GM18499 (cell line): ENCODE results near the gene ZDHHC11B.
"Not testable (repeated sequence)": the region's sequence is repeated elsewhere in the genome, so short reads cannot be mapped to it uniquely, and the experiment has no call there.

ENCODE experiments used
- ATAC-seq: cut with Tn5 transposase; IDR thresholded peaks from one replicate; pipeline ENCODE4 v1.9.1; 2021; ENCODE audit warnings: moderate number of reproducible peaks; ENCODE audit not compliant: insufficient read depth, unreplicated experiment

Gene ZDHHC11B

DNA sequence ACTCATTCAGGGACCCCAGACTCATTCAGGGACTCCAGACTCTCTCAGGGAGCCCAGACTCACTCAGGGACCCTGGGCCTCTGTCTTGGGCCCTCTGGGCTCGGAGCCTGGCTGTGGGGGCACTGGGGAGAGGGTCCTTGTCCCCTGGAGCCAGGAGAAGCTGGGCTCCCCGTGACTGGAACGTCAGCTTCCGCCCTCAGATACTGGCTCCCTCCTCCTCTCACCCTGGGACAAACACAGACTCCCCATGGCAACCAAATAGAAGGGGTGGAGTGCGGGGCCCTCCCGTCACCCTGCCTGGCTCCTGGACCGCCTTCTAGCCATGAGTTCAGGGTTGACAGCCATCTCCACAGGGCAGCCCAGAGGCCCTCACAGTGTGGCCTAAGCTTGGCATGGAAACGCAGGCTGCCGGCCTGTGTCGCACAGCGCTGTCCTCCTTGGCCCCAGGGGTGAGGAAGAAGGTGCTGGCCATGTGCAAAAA, 27.6 kb downstream of the ZDHHC11B start:
- no peak for ATAC-seq

GRCh38 chr5:756171-756570, 28.4 kb downstream of the ZDHHC11B start:
- ATAC-seq = no peak

- not testable (repeated sequence) for ATAC-seq
Observed at GRCh38 chr5:754143-754632, 30.3 kb downstream of the ZDHHC11B start.

GRCh38 chr5:753567-754142, 30.9 kb downstream of the ZDHHC11B start:
- ATAC-seq = not testable (repeated sequence)

DNA sequence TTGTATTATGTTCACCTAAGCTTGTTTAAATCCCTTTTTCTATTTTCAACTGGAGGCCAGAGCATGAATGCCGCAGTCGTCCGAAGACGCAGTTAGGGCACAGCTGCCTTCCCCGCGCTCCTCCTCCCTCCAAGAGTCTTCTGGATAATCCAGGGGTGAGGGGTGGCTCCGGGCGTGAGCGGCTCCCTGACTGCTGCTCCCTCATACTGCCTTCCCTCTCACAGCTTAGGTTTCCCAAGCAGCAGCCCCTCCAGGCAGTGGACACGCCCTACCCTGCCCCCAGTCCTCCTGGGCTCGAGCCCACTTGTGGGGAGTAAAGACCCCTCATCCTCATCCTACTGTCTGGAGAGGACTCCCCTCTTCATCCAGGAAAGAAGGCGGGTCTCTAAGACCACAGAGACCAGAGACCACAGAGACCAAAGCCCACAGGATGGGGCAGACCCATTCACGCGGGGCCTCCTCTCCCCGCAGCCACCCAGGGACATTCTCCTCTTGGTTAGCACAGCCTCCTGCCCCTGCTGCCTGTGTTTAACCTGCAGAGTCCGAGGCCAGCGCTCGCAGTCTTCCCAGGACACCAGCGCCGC, 31.9 kb downstream of the ZDHHC11B start:
- not testable (repeated sequence) for ATAC-seq

GRCh38 chr5:751992-752391, 32.5 kb downstream of the ZDHHC11B start:
- ATAC-seq = not testable (repeated sequence)

DNA sequence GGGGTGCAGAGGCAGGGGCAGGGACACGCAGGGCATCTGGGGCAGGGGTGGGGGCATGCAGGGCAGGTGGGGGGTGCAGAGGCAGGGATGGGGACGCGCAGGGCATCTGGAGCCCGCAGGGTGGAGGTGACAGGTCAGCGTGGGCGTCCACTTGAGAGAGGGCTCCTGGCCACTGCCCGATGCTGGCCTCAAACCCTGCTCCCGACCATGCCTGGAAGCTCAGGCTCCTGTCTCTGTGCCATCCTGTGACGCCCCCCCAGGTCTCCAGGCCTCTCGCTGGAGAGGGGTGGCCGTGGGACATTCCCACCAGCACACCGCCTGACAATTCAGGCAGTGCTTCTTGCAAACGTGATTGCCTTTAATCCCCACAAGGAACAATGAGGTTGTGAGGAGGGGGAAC, 33.0 kb downstream of the ZDHHC11B start:
- no peak for ATAC-seq

- not testable (repeated sequence) for ATAC-seq
Observed at GRCh38 chr5:750226-750625, 34.3 kb downstream of the ZDHHC11B start.

DNA sequence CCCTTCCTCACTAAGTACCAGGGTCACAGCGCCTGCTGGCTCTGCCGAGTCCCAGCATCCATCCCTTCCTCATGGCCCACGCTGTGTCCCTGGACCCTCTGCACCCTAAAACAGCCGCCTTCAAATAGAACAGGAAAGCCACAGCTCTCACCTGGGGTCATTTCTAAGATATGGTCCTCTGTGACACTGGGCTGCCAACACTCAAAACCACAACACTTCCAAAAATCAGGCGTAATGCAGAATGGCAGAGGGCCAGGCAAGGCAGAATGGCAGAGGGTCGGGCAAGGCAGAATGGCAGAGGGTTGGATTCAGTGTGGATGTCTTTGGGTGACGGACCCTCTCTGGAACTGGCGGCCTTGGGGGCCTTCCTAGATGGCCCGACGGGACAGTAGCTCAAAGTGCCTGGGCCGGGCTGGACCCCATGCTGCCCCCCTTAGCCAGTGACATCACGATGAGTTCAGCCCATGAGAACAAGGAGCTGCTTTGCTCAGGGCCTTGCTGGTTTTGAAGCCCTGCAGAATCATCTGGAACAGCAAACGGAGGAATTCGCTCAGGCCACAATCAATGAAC, 35.3 kb downstream of the ZDHHC11B start:
- ATAC-seq = no peak

- ATAC-seq = not testable (repeated sequence)
Observed at GRCh38 chr5:748011-748980, 36.2 kb downstream of the ZDHHC11B start.

DNA sequence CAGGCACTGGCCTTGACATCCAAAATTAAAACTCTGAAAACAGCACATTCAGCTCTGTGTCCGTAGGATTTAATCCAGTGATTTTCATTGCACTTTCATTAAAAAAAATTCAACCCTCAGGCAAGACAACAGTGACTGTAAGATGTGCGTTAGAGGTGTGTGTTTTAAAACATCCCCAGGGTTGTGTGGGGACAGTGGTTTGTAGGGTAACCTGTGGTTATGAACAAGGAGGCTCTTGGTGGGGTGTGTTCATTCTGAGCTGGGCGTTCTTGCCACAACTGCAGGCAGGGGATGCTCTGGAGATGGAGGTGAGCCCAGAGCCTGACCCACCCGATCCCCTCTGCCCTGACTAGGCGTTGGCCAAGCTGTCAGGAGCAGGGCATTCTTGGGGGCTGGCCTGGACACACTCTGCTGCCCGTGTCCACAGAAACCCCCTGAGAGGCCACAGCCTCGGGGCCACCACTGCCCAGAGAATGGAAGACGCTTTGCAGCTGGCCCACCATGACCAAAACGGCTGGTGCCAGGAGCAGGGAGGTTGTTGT, 37.2 kb downstream of the ZDHHC11B start:
- ATAC-seq = not testable (repeated sequence)

DNA sequence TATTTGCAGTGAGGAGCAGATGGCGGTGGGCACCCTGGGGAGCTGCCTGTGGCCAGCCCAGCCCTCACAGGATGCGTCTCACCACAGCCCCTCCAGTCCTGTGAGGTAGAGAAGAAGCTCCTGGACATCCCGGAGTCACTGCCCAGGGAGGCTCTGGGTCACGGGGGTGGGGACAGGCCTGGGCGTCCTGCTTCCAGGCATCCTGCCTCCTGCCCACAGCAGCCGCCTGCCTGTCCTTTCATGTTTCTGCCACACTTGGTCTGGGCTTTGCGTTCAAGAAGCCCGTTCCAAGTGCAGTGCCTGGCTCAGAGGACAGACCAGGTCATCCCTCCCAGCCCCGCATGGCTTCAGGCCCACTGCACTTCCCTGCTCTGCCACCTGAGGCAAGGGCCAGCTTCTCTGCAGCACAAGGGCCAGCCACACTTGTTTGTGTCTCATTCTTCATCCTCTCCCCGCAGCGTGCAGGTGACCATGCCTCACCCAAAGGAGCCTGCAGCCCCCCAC, 38.2 kb downstream of the ZDHHC11B start:
- ATAC-seq = no peak

GRCh38 chr5:745272-746142, 39.0 kb downstream of the ZDHHC11B start:
- ATAC-seq = not testable (repeated sequence)

DNA sequence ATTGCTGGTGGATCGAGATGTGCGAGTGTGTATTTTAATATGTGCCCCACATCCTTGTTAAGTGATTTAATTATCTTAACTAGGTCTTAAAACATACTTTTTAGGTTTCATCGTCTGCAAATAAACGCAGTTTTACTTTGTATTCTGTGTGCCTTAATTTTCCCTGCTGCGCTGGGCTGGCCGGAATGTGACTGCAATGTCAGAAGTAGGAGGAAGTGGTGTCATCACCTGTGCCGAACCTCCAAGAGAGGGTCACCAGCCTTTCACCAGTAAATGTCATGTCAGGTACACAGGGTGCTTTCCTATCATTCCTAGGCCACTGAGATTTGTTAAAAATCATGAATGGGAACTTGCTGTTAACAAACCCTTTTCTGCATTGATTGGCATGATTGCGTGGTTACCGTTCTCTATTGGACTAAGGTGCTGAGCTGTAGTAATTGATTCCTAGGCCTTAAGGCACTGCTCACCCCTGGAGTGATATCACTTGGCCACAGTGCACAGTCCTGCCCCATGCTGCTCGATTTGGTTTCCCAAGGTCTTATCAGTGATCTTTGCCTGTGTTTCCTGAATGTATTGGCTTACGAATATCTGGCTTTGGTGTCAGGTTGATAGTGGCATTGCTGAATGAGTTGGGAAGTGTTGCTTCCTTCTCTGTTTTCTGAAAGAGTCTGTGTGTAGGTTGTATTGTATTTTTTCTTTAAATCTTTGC, 40.7 kb downstream of the ZDHHC11B start:
- not testable (repeated sequence) for ATAC-seq

DNA sequence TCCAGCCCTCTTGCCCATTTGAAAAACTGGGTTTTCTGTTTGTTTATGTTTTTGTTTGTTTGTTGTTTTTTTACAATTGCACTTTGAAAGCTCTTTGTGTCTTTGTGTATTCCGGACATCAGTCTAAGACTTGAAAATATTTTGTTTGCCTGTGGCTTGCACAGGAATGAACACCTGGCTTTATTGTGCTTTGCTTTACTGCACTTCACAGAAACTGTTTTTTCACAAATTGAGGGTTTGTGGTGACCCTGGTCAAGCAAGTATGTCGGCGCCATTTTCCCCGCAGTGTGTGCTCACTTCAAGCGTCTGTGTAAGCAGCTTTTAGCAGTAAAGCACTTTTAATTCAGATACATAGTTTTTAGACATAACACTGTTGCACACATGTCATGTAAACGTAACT, 42.3 kb downstream of the ZDHHC11B start:
- ATAC-seq = not testable (repeated sequence)

- ATAC-seq = not testable (repeated sequence)
Observed at GRCh38 chr5:734145-734544, 50.4 kb downstream of the ZDHHC11B start.

DNA sequence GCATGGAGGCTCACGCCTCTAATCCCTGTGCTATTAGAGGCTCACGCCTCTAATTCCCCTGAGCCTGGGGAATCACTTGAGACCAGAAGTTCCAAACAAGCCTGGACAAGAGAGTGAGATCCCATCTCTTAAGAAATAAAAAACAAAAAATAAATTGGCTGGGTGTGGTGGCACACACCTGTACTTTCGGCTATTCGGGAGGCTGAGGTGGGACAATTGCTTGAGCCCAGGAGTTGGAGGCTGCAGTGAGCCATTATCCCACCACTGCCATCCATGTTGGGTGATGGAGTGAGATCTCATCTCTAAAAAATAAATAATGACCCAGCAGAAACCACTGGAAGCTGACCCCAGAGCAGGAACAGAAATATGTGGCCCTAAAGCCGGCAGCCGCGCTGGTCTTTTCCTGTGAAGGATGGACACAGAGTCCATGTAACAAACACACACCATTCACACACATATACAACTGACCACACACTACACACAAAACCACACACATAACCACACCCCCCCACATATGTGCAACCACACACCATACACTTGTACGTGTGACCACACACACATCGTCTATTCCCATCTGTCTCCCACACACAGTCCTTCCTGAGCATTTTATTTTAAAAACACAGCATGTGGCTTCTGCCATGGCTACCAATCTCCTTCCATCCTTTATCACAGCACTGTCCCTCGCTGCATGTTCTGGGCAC, 51.6 kb downstream of the ZDHHC11B start:
- ATAC-seq = not testable (repeated sequence)

- not testable (repeated sequence) for ATAC-seq
Observed at GRCh38 chr5:729225-729624, 55.3 kb downstream of the ZDHHC11B start.
